NCI-H82 treated with DMSO at 0.1 percent for 48 hours (cell line): ENCODE measurements around the gene IL23A.
A peak's percentile ranks its signal among the peaks of the same experiment; 100 is the strongest.
"Not testable (repeated sequence)": the region's sequence is repeated elsewhere in the genome, so short reads cannot be mapped to it uniquely, and the experiment has no call there.

Source experiments
- DNase-seq: peaks from one replicate; lab custom pipeline; 2025; ENCODE audit not compliant: unreplicated experiment; lab: John Stamatoyannopoulos, UW

Gene IL23A, protein sequence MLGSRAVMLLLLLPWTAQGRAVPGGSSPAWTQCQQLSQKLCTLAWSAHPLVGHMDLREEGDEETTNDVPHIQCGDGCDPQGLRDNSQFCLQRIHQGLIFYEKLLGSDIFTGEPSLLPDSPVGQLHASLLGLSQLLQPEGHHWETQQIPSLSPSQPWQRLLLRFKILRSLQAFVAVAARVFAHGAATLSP

GRCh38 chr12:56338308-56339157 is at the start of gene IL23A:
IL23A (plus strand) TSS chr12:56338884; CDS start chr12:56339045, 161 bp downstream.
- no peak for DNase-seq

- no peak for DNase-seq
These were observed 44.9 kb upstream of the IL23A start for GRCh38 chr12:56293795-56294194.

GRCh38 chr12:56296295-56296694 is 42.4 kb upstream of the IL23A start:
- no peak for DNase-seq

DNA sequence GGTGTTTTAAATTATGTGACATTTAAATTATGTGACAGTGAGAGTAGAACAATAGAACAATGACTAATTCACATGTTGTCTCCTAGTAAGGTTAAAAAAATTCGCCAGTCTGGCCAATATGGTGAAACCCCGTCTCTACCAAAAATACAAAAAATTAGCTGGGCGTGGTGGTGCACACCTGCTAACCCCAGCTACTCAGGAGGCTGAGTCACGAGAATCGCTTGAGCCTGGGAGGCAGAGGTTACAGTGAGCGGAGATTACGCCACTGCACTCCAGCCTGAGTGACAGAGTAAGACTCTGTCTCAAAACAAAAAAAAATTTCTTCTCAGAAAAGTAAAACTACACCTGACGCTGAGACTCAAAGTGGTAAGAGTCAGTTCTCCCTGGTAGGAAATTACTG is 41.3 kb upstream of the IL23A start:
- DNase-seq = no peak

DNA sequence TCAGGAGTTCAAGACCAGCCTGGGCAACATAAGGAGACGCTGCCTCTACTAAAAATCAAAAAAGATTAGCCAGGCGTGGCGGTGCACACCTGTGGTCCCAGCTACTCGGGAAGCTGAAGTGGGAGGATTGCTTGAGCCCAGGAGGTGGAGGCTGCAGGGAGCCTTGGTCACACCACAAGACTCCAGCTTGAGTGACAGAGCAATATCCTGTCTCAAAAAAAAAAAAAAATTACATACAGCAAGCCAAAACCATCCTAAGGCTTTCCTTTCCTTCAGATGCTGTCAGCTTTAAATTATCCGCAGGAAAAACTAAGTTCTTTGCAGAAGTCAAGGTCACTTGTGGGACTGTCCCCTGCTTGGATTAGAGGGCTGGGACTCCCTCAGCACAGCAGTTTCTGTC is 39.9 kb upstream of the IL23A start:
- DNase-seq = no peak

GRCh38 chr12:56299308-56299852 is 39.3 kb upstream of the IL23A start:
- DNase-seq = no peak

DNA sequence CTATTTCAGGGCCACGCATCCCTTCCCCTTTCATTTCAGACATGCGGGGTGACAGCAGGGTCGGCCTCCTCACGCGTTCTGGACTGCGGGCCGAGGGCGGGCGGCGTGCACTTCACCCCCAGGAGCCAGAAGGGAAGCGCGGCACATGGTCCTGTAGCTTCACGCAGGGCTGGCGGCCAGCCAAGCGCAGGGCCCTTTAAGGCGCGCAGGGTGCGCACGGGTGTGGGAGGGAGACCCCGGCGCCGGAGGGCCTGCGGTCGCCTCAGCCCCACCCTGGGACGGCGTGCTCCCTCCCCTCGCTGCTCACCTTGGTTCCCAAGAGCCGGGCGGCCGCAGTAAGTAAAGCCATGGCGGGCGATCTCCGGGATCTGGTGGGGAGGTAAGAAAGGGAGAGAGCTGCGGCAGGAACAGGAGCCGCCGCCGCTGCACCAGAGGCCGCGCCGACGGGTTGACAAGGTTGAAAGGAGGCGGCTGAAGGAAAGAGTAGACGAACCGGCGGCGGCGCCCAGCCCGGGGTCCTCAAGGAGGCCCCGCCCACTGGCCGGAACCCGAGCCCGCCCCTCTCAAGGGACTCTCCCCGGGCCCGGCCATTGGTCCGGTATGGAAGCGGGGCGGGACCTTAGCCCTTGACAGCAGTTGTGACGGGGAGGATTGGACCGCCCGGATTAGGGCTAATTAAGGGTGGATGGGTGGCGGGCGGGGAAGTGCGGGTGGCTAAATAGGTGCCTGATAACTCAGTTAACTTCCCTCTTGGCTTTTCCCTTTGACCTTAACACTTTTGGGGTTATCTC is 38.6 kb upstream of the IL23A start, which contains the start of gene CS:
Gene CS (minus strand): TSS at position 478 of the 791 bp plus-strand sequence. CDS start 129 bp downstream, at position 349.
- DNase-seq = peak; percentile 95

DNA sequence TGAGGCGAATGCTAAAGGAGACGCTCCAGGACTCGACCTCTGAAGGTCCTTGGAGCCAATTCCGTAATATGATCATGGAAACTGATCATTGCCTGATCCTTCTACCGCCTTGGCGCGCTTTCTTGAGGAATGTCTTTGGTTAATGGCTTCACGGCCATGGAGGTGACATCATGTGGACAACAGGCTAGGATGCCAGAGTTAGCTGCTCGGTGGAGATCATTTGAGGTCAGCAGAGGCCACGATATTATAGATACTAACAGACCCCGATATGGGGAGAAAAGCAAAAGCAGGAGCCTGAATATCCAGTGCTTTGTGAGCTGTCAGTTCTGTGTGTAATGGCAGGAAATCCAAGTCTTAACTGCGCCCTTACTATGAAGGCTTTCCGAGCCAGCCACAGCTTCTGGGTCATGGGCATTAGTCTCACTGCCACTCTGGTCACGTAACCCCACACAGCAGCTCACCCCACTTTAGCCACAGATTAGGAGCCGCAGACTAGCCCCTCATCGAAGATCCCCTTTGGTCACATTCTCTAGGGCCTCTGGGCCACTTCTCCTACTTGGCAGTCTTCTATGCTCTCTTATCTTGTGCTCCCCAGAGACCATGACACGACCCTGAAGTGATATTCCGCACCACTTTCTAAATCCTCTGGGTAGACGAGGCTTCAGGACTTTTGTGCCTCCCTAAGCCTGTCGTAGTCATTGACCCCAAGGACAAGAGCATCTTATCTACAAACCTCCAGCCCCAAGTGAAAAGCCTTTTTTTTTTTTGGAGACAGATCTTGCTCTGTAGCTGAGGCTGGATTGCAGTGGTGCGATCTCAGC is 37.8 kb upstream of the IL23A start:
- DNase-seq = no peak

GRCh38 chr12:56304276-56304675 is 34.4 kb upstream of the IL23A start:
- no peak for DNase-seq

DNA sequence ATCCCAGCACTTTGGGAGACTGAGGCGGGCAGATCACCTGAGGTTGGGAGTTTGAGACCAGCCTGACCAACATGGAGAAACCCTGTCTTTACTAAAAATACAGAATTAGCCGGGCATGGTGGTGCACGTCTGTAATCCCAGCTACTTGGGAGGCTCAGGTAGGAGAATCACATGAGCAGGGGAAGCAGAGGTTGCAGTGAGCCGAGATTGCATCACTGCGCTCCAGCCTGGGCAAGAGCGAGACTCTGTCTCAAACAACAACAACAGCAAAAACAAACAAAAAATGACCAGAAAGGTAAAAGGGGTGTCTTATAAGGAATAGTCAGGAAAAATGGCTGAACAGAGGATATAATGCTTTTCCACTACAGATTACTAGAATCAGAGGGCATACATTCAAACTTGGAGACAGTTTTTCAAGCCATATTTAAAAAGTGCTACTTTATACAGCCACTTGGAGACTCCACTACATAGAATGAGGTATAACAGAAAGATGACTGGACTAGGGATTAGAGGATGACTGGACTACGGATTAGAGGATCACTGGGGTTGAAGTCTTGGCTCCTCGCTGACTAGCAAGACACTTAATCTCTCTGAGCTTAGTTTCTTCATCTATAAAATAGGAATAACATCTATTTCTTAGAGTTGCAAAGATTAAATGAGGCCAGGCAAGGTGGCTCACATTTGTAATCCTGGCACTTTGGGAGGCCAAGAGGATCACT is 33.7 kb upstream of the IL23A start:
- DNase-seq = peak; percentile 43

GRCh38 chr12:56307221-56307965 is 31.3 kb upstream of the IL23A start:
- no peak for DNase-seq

GRCh38 chr12:56308714-56309113 is 30.0 kb upstream of the IL23A start:
- no peak for DNase-seq

DNA sequence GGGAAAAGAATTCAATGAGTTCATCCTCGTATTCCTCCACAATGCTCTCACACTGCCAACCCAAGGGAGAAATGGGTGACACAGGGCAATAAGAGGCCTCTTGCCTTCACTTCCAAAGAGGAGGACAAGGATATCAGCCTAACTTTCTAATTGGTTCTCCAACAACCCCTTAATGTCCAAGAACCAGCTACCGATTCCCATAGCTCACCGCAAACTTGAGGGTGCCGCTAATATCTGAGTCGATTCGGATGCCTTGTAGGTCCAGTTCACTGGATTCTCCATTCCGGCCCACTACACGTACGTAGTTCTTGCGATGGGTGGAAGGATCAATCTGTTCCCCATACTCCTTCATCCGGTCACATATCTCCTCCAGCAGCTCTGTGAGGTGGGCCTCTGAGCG is 27.7 kb upstream of the IL23A start:
- no peak for DNase-seq

- DNase-seq = no peak
These were observed 23.4 kb upstream of the IL23A start for GRCh38 chr12:56315249-56315621.

DNA sequence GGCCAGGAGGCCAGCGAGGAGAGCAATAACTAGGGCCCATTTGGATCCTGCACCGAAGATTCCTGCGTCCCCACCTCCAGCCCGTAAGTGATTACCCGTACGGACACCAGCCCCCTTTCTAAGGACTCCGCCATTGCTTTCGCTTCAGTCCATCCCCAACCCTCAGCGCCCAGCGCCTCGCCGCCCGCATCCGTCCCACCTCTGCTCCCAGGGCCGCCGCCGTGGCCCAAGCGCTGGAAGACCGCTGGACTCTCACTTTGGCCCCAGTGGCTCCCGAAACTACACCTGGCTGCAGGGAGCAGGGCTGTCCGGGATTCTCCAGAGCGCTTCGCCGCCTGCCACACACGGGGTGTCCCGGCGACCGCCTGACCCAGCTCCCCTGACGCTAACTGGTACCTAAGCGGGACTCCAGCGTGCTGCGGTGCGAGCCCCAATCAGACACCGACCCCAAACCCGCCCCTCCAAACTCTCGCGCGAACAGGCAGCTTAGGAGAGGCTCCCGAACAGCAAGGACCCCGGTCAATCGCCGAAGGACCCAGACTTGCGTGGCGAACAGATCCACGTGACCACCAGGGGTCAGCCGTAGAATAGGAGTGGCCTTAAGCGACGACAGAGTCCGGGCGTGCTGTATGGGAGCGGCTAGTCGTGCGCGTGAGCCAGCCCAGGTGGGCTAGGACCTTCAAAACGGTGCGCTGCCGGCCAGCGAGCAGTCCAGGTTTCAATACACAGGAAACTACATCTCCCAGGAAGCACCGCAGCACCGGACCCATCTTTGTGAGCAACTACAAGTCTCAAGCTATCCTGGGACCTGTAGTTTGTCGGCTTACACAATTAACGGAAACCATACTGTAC is 22.8 kb upstream of the IL23A start, which contains the start of gene CNPY2:
Gene CNPY2 (minus strand): TSS at position 367 of the 852 bp plus-strand sequence. CDS start 771 bp downstream, outside the sequence.
- peak; percentile 90 for DNase-seq

DNA sequence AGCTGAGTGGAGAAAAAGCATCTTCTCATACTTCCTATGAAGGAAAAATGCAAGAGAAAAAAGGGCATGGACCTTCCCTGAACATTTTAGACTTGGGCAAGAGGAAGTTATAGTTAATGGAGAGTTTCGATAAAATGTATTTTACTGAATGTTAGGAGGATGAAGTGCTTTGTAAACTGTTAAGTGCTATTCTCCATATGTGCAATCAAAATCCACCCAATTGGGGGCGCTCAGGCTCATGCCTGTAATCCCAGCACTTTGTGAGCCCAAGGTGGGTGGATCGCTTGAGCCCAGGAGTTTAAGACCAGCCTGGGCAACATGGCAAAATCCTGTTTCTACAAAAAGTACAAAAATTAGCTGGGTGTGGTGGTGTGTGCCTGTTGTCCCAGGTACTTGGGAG is 21.0 kb upstream of the IL23A start:
- DNase-seq = no peak

DNA sequence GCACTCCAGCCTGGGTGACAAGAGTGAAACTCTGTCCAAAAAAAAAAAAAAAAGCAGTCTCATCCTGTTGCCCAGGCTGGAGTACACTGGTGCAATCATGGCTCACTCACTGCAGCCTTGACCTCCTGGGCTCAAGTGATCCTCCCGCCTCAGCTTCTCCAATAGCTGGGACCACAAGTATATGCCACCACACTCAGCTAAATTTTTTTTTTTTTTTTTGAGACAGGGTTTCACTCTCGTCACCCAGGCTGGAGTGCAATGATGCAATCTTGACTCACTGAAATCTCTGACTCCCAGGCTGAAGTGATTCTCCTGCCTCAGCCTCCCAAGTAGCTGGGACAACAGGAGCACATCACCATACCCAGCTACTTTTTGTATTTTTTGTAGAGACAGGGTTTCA is 17.7 kb upstream of the IL23A start:
- DNase-seq = no peak

DNA sequence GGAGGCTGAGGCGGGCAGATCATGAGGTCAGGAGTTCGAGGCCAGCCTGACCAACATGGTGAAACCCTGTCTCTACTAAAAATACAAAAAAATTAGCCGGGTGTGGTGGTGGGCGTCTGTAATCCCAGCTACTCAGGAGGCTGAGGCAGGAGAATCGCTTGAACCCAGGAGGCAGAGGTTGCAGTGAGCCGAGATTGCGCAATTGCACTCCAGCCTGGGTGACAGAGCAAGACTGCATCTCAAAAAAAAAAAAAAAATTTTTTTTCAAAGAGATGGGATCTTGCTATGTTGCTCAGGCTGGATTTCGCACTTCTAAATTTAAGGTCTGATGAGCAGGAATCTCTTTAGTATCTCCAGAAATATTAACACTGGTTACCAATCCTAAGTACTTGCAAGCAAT is 17.1 kb upstream of the IL23A start:
- DNase-seq = not testable (repeated sequence)
